SH-SY5Y (cell line): ENCODE measurements around the gene NRG3.

Experiments
- GATA2 ChIP-seq: IDR thresholded peaks from 2 replicates; pipeline ENCODE4 v1.6.1; 2011; ENCODE audit warnings: mild to moderate bottlenecking, low read depth, low read length
- GATA3 ChIP-seq: IDR thresholded peaks from 2 replicates; pipeline ENCODE4 v1.6.1; 2011; ENCODE audit warnings: low read depth, mild to moderate bottlenecking, low read length, moderate library complexity

NRG3 gene

DNA sequence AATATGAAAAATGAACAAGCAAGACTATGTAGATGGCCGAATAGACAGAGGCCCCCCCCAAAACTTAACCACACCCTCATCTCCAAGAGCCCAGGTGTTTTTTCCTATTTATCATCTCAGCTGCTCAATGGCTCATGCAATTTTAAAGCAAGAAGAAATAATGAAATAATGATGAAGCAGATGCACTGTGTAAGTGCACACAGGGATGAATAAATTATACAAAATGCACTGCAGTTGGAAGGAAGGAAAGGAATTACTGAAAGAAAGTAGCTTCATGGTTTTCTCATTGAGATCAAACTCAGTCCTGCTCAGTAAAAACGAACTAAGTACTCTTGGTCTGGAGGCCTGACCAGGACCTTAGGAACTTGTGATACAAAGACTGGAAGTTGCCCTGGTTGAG, 810.1 kb downstream of the NRG3 start:
- TF ChIP-seq GATA3 (no peak), GATA2 (no peak)

- TF ChIP-seq GATA3 (no peak), GATA2 (no peak)
These were observed 816.2 kb downstream of the NRG3 start for GRCh38 chr10:82691211-82691610.

DNA sequence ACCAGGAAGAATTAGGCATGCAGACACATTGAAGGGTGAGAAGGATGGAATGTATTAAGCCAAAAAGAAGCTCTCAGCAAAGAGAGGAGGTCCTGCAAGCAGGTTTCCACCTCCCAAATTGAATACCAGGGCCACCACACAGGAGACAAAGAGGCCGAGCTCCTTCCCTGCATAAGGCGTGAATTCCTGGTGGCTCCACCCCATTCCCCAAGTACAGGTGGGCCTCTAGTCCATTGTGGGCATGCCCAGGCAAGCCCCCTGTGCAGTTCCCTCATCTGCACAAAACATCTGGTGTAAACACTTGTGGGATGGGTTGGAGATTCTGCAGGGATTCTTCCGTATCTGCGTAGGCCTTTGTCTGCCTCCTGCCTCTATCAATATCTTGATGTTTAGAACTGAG, 817.5 kb downstream of the NRG3 start:
- no peak for TF ChIP-seq GATA3
- no peak for TF ChIP-seq GATA2

- TF ChIP-seq GATA3, result no peak
- TF ChIP-seq GATA2, result no peak
These were observed 846.8 kb downstream of the NRG3 start for GRCh38 chr10:82721831-82722230.

- TF ChIP-seq GATA2 (no peak), GATA3 (no peak)
These were observed 847.3 kb downstream of the NRG3 start for GRCh38 chr10:82722273-82722672.

DNA sequence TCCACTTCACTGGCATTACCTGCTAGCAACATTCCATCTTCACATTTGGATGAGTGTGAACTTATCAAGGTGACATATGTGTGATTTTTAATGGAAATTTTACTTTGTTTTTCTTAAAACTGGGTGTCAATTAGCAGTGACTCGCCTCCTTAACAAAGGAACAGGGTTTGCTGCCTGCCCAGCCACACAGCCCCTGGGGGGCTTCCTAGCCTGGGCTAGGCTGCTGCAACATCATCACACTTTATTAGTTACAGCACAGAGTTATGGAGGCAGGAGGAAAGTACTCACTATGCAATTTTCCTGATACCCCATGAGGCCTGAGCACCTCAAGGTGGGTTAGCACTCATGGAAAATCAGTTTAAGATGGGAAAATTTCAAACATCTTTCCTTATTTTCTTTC, 861.3 kb downstream of the NRG3 start:
- TF ChIP-seq GATA3, result no peak
- no peak for TF ChIP-seq GATA2

- TF ChIP-seq GATA3, result no peak
- TF ChIP-seq GATA2, result no peak
These were observed 862.6 kb downstream of the NRG3 start for GRCh38 chr10:82737549-82737948.

DNA sequence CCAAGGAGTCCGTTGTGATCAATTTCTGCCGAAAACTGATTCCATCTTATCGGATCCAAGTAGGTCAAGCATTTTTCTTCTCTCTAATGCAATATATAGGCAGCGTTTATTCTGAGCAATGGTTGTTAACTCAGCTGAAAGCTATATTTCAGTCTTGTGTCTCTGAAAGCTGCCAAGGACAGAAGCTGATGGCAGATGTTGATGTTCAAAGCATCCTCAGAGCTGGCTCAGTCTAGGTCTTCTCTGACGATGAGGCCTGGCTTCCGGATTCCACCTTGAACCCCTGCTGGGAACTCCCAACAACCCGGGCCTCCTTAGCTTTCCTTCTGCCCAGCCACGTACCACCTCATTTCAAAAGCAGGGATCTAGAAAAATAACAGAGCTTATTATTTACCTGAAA, 863.6 kb downstream of the NRG3 start:
- TF ChIP-seq GATA3, result no peak
- no peak for TF ChIP-seq GATA2

- TF ChIP-seq GATA2 (no peak), GATA3 (no peak)
These were observed 867.5 kb downstream of the NRG3 start for GRCh38 chr10:82742478-82742877.

- no peak for TF ChIP-seq GATA3
- no peak for TF ChIP-seq GATA2
These were observed 867.9 kb downstream of the NRG3 start for GRCh38 chr10:82742898-82743297.

- TF ChIP-seq GATA3 (no peak), GATA2 (no peak)
These were observed 875.5 kb downstream of the NRG3 start for GRCh38 chr10:82750538-82750937.

DNA sequence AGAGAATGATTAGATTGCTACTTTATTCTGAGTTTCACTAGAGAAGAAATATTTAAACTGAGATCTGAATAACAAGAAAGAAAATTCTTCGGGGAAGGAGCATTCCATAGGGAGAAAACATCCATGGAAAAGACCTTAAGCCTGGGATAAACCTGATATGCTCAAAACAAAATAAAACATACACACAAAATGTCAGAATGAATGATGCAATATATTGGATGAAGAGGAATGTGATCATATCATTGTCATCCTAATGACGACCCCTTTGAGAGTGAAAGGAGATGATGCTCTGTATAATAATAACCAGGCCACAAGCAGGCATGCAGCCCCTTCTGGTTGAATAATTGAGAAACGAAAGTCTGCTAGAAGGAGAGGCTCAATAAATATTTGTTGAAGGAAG, 882.4 kb downstream of the NRG3 start:
- TF ChIP-seq GATA3 (no peak), GATA2 (no peak)

- no peak for TF ChIP-seq GATA2
- no peak for TF ChIP-seq GATA3
These were observed 882.9 kb downstream of the NRG3 start for GRCh38 chr10:82757901-82758300.

DNA sequence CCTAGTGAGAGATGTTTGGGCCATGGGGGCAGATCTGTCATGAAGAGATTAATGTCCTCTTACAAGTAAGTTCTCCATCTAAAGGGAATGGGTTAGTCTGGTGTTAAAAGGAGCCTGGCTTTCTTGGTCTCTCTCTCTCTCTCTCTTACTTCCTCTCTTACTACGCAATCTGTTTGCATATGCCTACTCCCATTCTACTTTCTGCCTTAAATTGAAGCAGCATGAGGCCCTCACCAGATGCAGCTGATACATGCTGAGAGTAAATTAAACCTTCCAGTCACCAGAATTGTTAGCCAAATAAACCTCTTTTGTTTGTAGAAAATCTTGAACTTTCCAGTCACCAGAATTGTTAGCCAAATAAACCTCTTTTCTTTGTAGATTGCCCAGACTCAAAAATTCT, 884.1 kb downstream of the NRG3 start:
- no peak for TF ChIP-seq GATA2

- TF ChIP-seq GATA2, result no peak
- no peak for TF ChIP-seq GATA3
These were observed 887.6 kb downstream of the NRG3 start for GRCh38 chr10:82762641-82763040.

- TF ChIP-seq GATA2 (no peak), GATA3 (no peak)
These were observed 893.0 kb downstream of the NRG3 start for GRCh38 chr10:82768040-82768439.

GRCh38 chr10:82778908-82779307, 903.9 kb downstream of the NRG3 start:
- TF ChIP-seq GATA2 (no peak), GATA3 (no peak)

DNA sequence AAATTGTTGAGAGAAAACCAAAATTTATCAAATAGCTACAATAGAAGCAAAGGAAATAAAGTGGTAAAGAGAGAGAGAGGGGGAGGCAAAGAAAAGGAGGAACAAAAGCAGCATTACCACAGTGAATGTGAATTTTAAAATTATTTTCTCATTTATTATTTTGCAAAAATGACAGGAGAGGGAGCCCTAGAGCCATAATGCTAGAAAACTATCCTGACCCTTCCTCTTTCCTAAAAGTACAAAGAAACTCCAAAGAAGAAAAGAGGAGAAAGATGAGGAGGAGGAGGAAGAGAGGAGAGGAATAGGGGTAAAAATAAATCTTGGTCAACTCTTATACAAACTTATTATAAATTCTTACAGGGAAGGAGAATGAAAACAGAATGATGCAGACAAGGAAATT, 921.5 kb downstream of the NRG3 start:
- TF ChIP-seq GATA2, result no peak
- TF ChIP-seq GATA3, result no peak
